ENCODE data around the gene GALNT15.

DNA sequence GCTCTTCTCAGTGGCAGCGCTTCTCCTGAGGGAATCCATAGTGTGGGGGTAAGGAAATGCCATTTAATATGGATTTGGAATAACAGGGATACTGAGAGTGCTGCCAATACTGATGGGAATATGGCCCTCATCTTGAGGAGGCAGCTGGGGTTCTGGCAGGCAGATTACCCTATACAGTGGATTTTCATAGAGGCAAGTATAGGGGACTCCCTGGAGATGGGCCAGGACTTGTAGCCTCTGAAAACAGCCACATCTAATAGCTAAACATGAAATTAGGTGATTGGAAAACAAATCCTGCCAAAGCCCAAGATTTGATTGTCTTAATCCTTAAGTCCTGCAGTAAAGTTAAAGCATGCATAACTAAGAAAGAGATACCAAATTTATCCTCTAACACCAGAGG is 59.3 kb downstream of the GALNT15 start:
- TF ChIP-seq, protein P1, sequence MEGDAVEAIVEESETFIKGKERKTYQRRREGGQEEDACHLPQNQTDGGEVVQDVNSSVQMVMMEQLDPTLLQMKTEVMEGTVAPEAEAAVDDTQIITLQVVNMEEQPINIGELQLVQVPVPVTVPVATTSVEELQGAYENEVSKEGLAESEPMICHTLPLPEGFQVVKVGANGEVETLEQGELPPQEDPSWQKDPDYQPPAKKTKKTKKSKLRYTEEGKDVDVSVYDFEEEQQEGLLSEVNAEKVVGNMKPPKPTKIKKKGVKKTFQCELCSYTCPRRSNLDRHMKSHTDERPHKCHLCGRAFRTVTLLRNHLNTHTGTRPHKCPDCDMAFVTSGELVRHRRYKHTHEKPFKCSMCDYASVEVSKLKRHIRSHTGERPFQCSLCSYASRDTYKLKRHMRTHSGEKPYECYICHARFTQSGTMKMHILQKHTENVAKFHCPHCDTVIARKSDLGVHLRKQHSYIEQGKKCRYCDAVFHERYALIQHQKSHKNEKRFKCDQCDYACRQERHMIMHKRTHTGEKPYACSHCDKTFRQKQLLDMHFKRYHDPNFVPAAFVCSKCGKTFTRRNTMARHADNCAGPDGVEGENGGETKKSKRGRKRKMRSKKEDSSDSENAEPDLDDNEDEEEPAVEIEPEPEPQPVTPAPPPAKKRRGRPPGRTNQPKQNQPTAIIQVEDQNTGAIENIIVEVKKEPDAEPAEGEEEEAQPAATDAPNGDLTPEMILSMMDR (conservative IDR thresholded peaks at IDR 0.05) = no peak
- TF ChIP-seq ZFX (IDR thresholded peaks at IDR 0.05) = no peak
